H7 (cell line): ENCODE measurements around the gene ZBP1. TPM values are rescaled to one million over a fixed set of nuclear protein-coding genes. Genes with fewer than 3 reads are reported as not detected.

Experiments used
- DNase-seq: peaks from one replicate; pipeline ENCODE4 v3.0.0; 2012
- H3K27me3 ChIP-seq: 2 replicates; pipeline ENCODE4 v1.6.0; 2011; ENCODE audit warnings: mild to moderate bottlenecking, low read length; ENCODE audit not compliant: control insufficient read depth, insufficient read depth
- H3K36me3 ChIP-seq: replicated peaks from 2 replicates; pipeline ENCODE4 v1.5.1; 2011; ENCODE audit warnings: low read length; ENCODE audit not compliant: control insufficient read depth, insufficient read depth
- H3K4me3 ChIP-seq: 2 replicates; pipeline ENCODE4 v1.5.1; 2011; ENCODE audit warnings: low read depth, mild to moderate bottlenecking, control low read depth, low read length, moderate library complexity; ENCODE audit not compliant: insufficient read depth
- total RNA-seq: library from RNA; depleted of rRNA; stranded (reverse); fragments of >200 nt; shearing (Covaris generic); gene quantifications from 2 replicates; pipeline ENCODE4 v1.2.3, GENCODE V29; 2014

Gene ZBP1
- total RNA-seq, 1 experiment from 2014 or later = not detected

- Histone ChIP-seq H3K36me3 (no peaks in the 10 kb centered on the region), H3K4me3 (no peak overlapping the region), H3K27me3 (no peaks in the 10 kb centered on the region)
- DNase-seq = no peak
Measured at GRCh38 chr20:57564951-57565642, 55.1 kb downstream of the ZBP1 start.

DNA sequence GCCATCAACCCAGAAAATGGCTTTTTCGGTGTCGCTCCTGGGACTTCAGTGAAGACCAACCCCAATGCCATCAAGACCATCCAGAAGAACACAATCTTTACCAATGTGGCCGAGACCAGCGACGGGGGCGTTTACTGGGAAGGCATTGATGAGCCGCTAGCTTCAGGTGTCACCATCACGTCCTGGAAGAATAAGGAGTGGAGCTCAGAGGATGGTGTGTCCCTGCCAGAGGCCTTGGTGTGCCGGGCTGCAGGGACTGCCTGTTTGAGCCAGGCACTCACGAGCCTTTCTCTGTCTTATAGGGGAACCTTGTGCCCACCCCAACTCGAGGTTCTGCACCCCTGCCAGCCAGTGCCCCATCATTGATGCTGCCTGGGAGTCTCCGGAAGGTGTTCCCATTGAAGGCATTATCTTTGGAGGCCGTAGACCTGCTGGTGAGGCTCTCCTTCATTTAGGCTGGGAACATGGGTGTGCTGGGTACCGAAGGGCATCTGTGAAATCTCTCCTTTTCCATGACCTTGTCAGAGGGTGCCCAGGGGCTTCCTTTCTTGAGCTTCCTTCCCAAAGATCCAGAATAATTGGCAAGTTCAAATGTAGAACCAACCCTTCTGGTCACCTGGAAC is 55.9 kb downstream of the ZBP1 start:
- DNase-seq = no peak

DNA sequence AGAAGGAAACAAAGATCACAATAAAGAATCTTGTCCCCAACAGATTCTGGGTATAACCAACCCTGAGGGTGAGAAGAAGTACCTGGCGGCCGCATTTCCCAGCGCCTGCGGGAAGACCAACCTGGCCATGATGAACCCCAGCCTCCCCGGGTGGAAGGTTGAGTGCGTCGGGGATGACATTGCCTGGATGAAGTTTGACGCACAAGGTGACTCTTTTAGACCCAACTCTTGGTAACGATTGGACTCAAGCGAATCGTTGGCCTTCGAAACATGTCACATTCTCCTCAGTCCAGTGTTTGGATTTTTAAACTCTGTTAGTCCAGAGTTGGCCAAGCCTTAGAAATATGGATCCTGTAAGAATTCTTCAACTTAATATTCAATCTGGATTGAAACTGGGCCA is 56.7 kb downstream of the ZBP1 start:
- no peaks in the 10 kb centered on the region for H3K36me3 ChIP-seq
- H3K27me3 ChIP-seq = no peaks in the 10 kb centered on the region
- no peak for DNase-seq
- H3K4me3 ChIP-seq = no peak overlapping the region

More for the DNA sequence above, 55.9 kb downstream of the ZBP1 start:
- no peaks in the 10 kb centered on the region for H3K36me3 ChIP-seq
- H3K4me3 ChIP-seq = no peak overlapping the region
- H3K27me3 ChIP-seq = no peaks in the 10 kb centered on the region

GRCh38 chr20:57562541-57563465 is 57.4 kb downstream of the ZBP1 start:
- no peak for DNase-seq
- Histone ChIP-seq H3K27me3 (no peaks in the 10 kb centered on the region), H3K4me3 (no peak overlapping the region), H3K36me3 (no peaks in the 10 kb centered on the region)

- Histone ChIP-seq H3K36me3 (no peaks in the 10 kb centered on the region), H3K4me3 (no peak overlapping the region), H3K27me3 (no peaks in the 10 kb centered on the region)
- DNase-seq = no peak
Measured at GRCh38 chr20:57561356-57562279, 58.6 kb downstream of the ZBP1 start.

DNA sequence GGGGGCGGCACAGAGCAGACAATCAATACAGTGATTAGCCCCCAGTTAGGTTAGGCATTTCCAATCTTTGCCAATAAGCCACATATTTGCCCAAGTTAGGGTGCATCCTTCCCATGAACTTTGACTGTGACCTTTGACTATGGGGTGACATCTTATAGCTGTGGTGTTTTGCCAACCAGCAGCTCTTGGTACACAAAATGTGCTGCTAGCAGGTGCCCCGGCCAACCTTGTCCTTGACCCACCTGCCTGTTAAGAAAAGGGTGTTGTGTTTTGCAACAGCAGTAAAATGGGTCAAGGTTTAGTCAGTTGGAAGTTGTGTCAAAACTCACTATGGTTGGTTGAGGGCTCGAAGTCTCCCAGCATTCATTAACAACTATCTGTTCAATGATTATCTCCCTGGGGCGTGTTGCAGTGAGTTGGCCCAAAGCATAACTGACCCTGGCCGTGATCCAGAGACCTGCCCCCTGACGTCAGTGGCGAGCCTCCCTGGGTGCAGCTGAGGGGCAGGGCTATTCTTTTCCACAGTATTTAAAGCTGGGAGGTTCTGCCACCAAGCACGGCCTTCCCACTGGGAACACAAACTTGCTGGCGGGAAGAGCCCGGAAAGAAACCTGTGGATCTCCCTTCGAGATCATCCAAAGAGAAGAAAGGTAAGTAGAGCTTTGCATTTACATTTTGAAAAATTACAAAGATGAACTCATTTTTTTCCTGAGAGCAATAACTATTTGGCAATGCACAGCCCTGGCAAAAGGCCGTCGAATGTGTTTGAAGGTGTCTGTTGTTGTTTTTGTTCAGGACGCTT is 59.5 kb downstream of the ZBP1 start, which contains the start of gene PCK1:
Gene PCK1, plus strand, starts transcription at position 557 of the 802 bp plus-strand sequence. CDS start 302 bp downstream, outside the sequence.
- Histone ChIP-seq H3K36me3 (no peaks in the 10 kb centered on the region), H3K27me3 (no peaks in the 10 kb centered on the region), H3K4me3 (no peak within 1 kb of the TSS)
- no peak for DNase-seq

DNA sequence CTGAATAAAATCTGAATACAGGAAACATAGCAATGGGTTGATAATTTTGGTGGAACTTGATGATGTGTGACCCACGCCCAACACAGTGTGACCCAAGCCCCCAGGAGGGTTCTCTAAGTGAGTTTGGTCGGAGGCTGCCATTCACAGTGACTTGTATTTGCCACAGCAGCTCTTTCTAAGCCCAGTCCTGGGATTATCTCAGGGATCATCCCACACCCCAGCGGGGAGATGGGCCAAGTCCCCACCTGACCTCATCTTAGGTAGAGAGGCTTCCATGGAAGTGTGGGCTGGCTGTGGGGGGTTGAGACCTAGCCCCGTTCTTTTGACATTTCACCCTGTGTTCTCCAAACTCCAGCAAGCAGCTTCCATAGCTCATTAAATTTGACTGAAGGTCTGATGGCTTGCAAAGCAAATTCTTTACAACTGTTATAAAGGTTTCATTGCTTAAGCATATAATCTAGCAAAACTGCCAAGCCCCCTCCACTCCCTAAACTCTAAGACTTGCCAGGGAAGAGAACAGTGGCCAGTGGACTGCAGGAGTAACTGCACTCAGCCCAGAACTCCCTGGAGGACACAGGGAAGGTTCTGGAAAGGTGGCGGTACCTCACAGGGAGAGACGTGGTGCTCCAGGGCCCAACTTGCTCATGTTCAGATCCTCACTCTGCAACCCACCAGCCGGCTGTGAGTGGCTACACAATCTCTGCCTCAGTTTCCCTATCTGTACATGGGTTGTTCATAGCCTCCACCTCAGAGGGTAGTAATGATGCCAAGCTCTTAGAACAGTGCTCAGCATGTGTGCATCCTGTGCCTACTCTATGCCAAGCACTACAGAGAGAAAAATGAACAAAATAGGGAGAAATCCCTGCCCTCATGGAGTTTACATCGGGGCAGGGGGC is 60.3 kb downstream of the ZBP1 start:
- Histone ChIP-seq H3K36me3 (no peaks in the 10 kb centered on the region), H3K27me3 (no peaks in the 10 kb centered on the region), H3K4me3 (no peak overlapping the region)
- no peak for DNase-seq

DNA sequence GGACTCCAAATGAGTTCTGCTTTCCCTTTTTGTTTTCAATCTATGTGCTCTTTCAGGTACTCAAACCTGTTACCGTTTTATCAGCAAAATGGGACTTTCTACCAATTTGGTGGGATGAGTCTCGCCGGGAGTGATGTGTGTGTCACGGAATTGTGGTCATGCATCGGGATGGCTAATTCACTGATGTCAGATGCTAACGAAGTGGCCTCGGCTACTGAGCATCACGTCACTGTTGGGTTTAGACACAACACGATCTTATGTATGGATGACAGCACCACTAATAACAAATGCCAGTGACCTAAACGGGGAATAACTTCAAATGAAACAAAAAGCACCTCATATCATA is 61.0 kb downstream of the ZBP1 start:
- Histone ChIP-seq H3K4me3 (no peak overlapping the region), H3K36me3 (no peaks in the 10 kb centered on the region), H3K27me3 (no peaks in the 10 kb centered on the region)
- DNase-seq = no peak

DNA sequence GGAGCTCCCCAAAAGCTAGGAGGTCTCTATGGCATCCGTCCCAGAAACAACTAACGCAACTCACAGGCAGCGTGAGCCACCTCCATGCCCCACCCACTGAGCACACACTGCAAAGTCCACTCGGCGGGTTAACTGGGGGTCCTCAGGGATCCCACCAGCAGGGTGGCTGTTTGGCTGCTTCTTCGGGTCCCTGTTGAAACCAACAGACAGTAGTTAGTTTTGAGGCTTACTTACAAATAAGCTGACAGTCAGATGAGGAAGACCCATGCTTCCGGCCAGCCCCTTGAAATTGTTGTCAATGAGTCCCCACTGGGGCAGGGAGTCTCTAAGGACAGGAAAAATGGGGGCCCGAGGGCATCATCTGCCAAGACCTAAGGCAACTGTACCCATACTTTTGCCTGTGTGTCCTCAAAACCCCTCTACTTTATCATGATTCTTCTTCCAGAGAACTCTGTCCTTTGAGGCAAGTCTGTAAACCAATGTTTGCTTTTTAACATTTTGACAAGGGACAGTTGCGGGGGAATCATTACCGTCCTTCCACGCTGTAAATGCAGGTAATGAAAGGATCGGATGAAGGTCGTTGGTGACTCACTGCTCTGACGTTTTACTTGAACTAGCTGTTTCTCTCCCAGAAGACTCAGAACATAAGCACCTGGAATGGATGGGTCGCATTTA is 61.5 kb downstream of the ZBP1 start:
- no peaks in the 10 kb centered on the region for H3K27me3 ChIP-seq
- no peak overlapping the region for H3K4me3 ChIP-seq
- no peak for DNase-seq
- H3K36me3 ChIP-seq = no peaks in the 10 kb centered on the region

GRCh38 chr20:57557926-57558613 is 62.2 kb downstream of the ZBP1 start:
- no peaks in the 10 kb centered on the region for H3K27me3 ChIP-seq
- no peak overlapping the region for H3K4me3 ChIP-seq
- DNase-seq = no peak
- no peaks in the 10 kb centered on the region for H3K36me3 ChIP-seq

DNA sequence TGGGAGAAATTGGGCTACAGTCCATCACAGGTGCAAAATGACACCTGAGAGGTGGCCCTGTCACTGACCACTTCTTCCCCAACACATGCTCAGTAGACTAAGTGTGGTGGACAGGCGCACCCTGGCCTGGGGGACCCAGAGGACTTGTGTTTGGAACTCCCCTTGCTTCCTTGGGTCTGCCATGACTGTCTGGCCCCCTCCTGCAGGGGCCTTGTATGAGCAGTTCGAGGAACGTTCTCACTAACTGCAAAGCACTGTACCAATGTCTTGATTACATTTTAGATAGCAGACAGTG is 63.3 kb downstream of the ZBP1 start:
- Histone ChIP-seq H3K4me3 (no peak overlapping the region), H3K27me3 (no peaks in the 10 kb centered on the region), H3K36me3 (no peaks in the 10 kb centered on the region)
- DNase-seq = no peak
